ENCODE measurements around the gene BAHCC1. TPM values are rescaled to one million over a fixed set of nuclear protein-coding genes. Genes with fewer than 3 reads are reported as not detected.

The BAHCC1 gene
- total RNA-seq: 10 to 100 TPM in 2 of 10 donors, 1 to 10 TPM in 8; 6.3 to 11.1 (median 9.2) TPM
- polyA plus RNA-seq: 10 to 100 TPM in 1 of 2 donors, 1 to 10 TPM in 1; 4.8 to 13.1 TPM
- long read RNA-seq, donor 1, partial matches to known transcripts: 0 of 7 reads
- long read RNA-seq, donor 1, other reads (novel, unspliced or antisense): 6 of 7 reads
- long read RNA-seq, donor 2, partial matches to known transcripts: 0 of 4 reads
- long read RNA-seq, donor 2, other reads (novel, unspliced or antisense): 2 of 4 reads
- long read RNA-seq, donor 3, partial matches to known transcripts: 1 of 5 reads
- long read RNA-seq, donor 3, other reads (novel, unspliced or antisense): 1 of 5 reads

DNA sequence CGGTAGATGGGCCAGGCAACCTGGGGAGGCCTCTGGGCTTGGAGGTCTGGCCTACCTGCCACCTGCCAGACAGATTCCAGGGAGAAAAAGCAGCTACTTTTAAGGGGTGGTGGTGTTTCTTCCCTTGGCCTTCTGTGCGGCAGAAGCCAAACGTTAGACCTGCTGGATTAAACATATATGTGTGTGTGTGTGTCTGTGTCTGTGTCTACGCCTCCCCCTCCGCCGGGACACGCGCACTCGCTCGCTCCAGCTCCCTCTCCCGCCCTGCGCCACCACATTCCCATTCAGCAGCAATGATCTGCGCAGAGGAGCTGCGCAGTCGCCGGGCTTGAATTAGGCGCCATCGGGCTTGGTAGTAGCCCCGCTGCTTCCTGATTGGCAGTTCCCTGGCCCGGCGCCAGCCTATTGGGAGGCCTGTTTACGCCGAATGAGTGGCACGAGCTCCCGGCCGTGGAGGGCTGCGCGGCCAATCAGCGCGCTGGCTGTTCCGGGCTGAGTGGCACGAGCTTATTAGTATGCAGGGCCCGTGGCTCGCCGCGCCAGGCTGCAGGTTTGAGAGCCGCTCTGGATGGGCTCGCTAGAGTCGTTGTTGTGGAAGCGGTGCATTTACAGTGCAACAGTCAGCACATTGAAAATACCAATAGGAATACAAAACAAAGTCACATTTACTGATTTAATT lies at the start of gene BAHCC1:
TSS of gene BAHCC1 (plus strand) at position 537 of the 679 bp plus-strand sequence. CDS start 4,283 bp downstream, outside the sequence.
- ATAC-seq: peak; percentile 73 to 92 (median 88)
- Histone ChIP-seq H3K4me3 (peak within 1 kb of the TSS; percentile 63 to 94 (median 78)), H3K9me3 (no peaks in the 10 kb centered on the region), H3K36me3 (no peaks in the 10 kb centered on the region), H3K27ac (peak within 1 kb of the TSS; percentile 92 to 99 (median 96)), H3K4me1 (peaks cover 12 to 72% (median 34%) of the 10 kb centered on the region in 9 donors), H3K27me3 (peaks cover 0 to 66% (median 0%) of the 10 kb centered on the region in 7 donors)
- peak; percentile 100 for DNase-seq
- 1% methylated on average over 40 of the region's 40 CpGs for WGBS, 2 donors
- TF ChIP-seq, protein P1, sequence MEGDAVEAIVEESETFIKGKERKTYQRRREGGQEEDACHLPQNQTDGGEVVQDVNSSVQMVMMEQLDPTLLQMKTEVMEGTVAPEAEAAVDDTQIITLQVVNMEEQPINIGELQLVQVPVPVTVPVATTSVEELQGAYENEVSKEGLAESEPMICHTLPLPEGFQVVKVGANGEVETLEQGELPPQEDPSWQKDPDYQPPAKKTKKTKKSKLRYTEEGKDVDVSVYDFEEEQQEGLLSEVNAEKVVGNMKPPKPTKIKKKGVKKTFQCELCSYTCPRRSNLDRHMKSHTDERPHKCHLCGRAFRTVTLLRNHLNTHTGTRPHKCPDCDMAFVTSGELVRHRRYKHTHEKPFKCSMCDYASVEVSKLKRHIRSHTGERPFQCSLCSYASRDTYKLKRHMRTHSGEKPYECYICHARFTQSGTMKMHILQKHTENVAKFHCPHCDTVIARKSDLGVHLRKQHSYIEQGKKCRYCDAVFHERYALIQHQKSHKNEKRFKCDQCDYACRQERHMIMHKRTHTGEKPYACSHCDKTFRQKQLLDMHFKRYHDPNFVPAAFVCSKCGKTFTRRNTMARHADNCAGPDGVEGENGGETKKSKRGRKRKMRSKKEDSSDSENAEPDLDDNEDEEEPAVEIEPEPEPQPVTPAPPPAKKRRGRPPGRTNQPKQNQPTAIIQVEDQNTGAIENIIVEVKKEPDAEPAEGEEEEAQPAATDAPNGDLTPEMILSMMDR (IDR thresholded peaks at IDR 0.05): no peak
- intact Hi-C loops (cut with DNase I): loop anchor here in 7 of 10 donors (2.0 to 10.0 kb wide), 9 partner anchors 86 to 140 kb away; partner anchors contain the start of genes SLC38A10 (in 2 of the 7) and ACTG1 (in 1 of the 7)

GRCh38 chr17:81346090-81346907 lies 49.0 kb upstream of the BAHCC1 start:
- Histone ChIP-seq H3K4me3 (peak overlapping the region; percentile 42 to 92 (median 75)), H3K9me3 (no peaks in the 10 kb centered on the region), H3K36me3 (no peaks in the 10 kb centered on the region), H3K27me3 (peaks cover 0 to 40% (median 0%) of the 10 kb centered on the region in 7 donors), H3K27ac (peak overlapping the region; percentile 79 to 98 (median 90)), H3K4me1 (peaks cover 6 to 65% (median 21%) of the 10 kb centered on the region in 9 donors)
- ATAC-seq (peak; percentile 84 to 93 (median 92)), DNase-seq (peak; percentile 99)
- intact Hi-C loops (cut with DNase I): loop anchor here in 1 of 10 donors (1.0 kb wide), 1 partner anchor 41 kb away; no protein-coding TSS in a partner anchor
- TF ChIP-seq, protein P1 (IDR thresholded peaks at IDR 0.05): no peak
- 1 to 2% methylated on average over 69 to 87 of the region's 91 CpGs for WGBS, 2 donors

DNA sequence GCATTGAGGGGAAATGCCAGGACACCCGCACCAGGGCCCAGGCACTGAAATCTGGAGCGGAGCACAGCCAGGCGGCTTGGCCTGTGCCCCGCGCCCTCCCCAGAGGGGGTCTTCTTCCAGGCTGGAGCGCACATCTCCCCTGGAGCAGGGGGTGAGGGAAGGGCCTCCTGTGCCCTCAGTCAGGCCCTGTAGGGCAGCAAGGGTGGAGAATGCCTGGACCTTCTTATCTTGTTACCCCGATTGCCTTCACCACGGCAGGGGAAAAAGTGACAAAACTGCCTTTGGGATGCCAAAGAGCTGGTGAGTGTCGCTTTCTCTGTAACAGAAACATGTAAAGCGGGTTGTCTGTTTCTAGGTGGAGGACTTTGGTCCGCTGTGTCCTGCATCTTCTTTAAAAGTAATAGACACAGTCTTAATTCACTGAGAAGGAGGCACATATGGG lies 48.3 kb upstream of the BAHCC1 start:
- intact Hi-C loops (cut with DNase I): loop anchor here in 1 of 10 donors (1.0 kb wide), 1 partner anchor 40 kb away; no protein-coding TSS in a partner anchor
- Histone ChIP-seq H3K9me3 (no peaks in the 10 kb centered on the region), H3K4me1 (peaks cover 4 to 59% (median 21%) of the 10 kb centered on the region in 9 donors), H3K27me3 (peaks cover 0 to 33% (median 0%) of the 10 kb centered on the region in 7 donors), H3K27ac (peak overlapping the region in 8 of 10 donors; percentile 73 to 92 (median 86)), H3K4me3 (peak overlapping the region; percentile 42 to 92 (median 74)), H3K36me3 (no peaks in the 10 kb centered on the region)
- no peak for DNase-seq
- WGBS, 2 donors: 65 to 71% methylated on average over 11 of the region's 11 CpGs
- TF ChIP-seq, protein P1 (IDR thresholded peaks at IDR 0.05): no peak
- ATAC-seq: peak in 1 of 8 donors; percentile 19

All from heart right ventricle (tissue), 16 donors.